Colon (tissue), 2 donors: Measurements from ENCODE around the gene CNPPD1.

ENCODE experiments used
- FAIRE-seq: peaks from 2 replicates; lab custom pipeline; 2012; peaks lifted over from hg19 to GRCh38; lab: Jason Lieb, UNC
- donor health status: control.
- donor health status: control.

The CNPPD1 gene

GRCh38 chr2:219122202-219122980 lies 54.3 kb downstream of the CNPPD1 start:
- no peak for FAIRE-seq
